HL-60 (cell line): Measurements from ENCODE around the gene SGCB.

ENCODE experiments used
- DNase-seq, 2 experiments: peaks; one replicate each; pipeline ENCODE4 v3.0.0-alpha.2; 2010 to 2020; ENCODE audit warnings: low read depth in 1 of 2, low spot score in 1 of 2
- H3K27ac ChIP-seq: fragments of 250-450 bp; sonication (Bioruptor Pico); replicated peaks from 2 replicates; pipeline ENCODE4 v1.5.1; 2020; ENCODE audit warnings: mild to moderate bottlenecking, moderate library complexity
- H3K27me3 ChIP-seq: fragments of 250-450 bp; sonication (Bioruptor Pico); 2 replicates; pipeline ENCODE4 v1.5.1; 2021; ENCODE audit warnings: mild to moderate bottlenecking, moderate library complexity; ENCODE audit not compliant: insufficient read depth, poor library complexity, severe bottlenecking
- H3K4me3 ChIP-seq: replicated peaks from 2 replicates; pipeline ENCODE4 v1.5.1; 2011; ENCODE audit warnings: mild to moderate bottlenecking, control low read depth, low read length; ENCODE audit not compliant: insufficient read depth
- GABPA ChIP-seq: IDR thresholded peaks from 2 replicates; pipeline ENCODE4 v1.6.1; 2012; ENCODE audit warnings: low read depth
- POLR2AphosphoS5 ChIP-seq: IDR thresholded peaks from 2 replicates; pipeline ENCODE4 v1.6.1; 2012; ENCODE audit warnings: low read depth
- SPI1 ChIP-seq: IDR thresholded peaks from 2 replicates; pipeline ENCODE4 v1.6.1; 2012; ENCODE audit warnings: low read depth, mild to moderate bottlenecking, borderline replicate concordance
- TF ChIP-seq, protein P1 (sequence below): IDR thresholded peaks from one replicate; pipeline ENCODE4 v1.5.1; 2011; ENCODE audit warnings: low read length, control low read depth, inconsistent platforms; ENCODE audit not compliant: insufficient read depth
- TF ChIP-seq, protein P2 (sequence below): IDR thresholded peaks from 2 replicates; pipeline ENCODE4 v1.6.1; 2012; ENCODE audit warnings: low read depth; ENCODE audit not compliant: insufficient replicate concordance

Gene SGCB

DNA sequence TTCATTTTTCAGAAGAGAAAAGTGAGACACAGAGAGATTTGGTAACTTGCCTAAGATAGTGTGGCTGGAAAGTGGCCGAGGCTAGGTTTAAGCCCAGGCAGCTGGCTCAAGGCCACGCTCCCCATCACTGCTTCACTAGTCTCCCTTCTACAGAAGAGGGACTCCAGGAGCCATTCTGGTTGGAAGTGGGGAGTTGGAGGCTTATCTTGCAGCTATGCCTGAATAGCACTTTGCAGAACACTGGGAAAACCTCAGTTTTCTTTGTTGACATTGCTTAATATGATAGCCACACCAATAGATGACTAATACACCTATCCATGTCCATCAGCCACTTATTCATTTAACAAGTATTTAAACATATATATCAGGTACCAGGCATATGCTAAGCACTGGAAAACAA, 36.5 kb downstream of the SGCB start:
- DNase-seq: no peak
- TF ChIP-seq SPI1 (no peak), POLR2AphosphoS5 (no peak)
- TF ChIP-seq, protein P1, sequence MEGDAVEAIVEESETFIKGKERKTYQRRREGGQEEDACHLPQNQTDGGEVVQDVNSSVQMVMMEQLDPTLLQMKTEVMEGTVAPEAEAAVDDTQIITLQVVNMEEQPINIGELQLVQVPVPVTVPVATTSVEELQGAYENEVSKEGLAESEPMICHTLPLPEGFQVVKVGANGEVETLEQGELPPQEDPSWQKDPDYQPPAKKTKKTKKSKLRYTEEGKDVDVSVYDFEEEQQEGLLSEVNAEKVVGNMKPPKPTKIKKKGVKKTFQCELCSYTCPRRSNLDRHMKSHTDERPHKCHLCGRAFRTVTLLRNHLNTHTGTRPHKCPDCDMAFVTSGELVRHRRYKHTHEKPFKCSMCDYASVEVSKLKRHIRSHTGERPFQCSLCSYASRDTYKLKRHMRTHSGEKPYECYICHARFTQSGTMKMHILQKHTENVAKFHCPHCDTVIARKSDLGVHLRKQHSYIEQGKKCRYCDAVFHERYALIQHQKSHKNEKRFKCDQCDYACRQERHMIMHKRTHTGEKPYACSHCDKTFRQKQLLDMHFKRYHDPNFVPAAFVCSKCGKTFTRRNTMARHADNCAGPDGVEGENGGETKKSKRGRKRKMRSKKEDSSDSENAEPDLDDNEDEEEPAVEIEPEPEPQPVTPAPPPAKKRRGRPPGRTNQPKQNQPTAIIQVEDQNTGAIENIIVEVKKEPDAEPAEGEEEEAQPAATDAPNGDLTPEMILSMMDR: no peak
- TF ChIP-seq, protein P2, sequence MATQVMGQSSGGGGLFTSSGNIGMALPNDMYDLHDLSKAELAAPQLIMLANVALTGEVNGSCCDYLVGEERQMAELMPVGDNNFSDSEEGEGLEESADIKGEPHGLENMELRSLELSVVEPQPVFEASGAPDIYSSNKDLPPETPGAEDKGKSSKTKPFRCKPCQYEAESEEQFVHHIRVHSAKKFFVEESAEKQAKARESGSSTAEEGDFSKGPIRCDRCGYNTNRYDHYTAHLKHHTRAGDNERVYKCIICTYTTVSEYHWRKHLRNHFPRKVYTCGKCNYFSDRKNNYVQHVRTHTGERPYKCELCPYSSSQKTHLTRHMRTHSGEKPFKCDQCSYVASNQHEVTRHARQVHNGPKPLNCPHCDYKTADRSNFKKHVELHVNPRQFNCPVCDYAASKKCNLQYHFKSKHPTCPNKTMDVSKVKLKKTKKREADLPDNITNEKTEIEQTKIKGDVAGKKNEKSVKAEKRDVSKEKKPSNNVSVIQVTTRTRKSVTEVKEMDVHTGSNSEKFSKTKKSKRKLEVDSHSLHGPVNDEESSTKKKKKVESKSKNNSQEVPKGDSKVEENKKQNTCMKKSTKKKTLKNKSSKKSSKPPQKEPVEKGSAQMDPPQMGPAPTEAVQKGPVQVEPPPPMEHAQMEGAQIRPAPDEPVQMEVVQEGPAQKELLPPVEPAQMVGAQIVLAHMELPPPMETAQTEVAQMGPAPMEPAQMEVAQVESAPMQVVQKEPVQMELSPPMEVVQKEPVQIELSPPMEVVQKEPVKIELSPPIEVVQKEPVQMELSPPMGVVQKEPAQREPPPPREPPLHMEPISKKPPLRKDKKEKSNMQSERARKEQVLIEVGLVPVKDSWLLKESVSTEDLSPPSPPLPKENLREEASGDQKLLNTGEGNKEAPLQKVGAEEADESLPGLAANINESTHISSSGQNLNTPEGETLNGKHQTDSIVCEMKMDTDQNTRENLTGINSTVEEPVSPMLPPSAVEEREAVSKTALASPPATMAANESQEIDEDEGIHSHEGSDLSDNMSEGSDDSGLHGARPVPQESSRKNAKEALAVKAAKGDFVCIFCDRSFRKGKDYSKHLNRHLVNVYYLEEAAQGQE: no peak

DNA sequence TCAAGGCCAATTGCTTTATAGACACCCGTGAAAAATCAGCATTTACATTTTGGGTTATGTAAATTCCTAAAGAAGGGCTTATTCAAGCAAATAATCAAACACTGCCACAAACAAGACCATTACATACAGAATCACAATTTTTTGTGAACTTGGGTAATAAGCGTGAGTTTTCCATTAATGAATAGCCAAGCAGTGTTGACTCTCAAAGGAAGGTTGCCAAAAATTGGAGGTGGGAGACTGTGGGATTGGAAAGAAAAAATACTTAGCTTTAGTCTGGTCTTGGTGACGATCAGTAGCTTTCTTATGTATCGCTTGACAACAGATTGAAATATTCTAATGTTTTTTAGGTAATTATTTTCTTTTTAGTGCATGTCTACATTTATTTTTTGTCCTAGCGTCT, 38.8 kb downstream of the SGCB start:
- TF ChIP-seq POLR2AphosphoS5 (no peak), SPI1 (no peak), GABPA (no peak)
- TF ChIP-seq, protein P2: no peak
- TF ChIP-seq, protein P1: no peak
- H3K27me3 ChIP-seq: no peaks in the 10 kb centered on the region
- no peak for DNase-seq
- H3K27ac ChIP-seq: no peak overlapping the region
- H3K4me3 ChIP-seq: no peak overlapping the region

More for the DNA sequence above, 36.5 kb downstream of the SGCB start:
- no peaks in the 10 kb centered on the region for H3K27me3 ChIP-seq
- no peak overlapping the region for H3K27ac ChIP-seq
- no peak overlapping the region for H3K4me3 ChIP-seq

DNA sequence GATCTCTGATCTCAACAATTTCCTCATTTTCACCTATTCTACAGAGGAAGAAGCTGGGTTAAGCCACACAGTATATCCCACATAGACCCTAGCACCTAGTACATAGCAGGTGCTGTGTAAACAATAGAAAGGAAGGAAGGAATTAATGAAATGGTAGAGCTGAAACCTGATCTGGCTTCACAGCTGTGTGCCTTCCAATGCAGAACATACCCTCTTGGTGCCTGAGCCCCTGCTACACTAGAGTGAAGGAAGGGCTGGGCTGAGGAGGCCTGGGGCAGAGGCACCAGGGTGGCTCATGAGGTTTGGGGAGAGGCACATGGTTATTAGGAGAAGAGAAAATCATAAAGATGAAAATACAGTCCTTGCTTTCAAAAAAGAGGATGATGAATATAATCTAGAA, 39.3 kb downstream of the SGCB start:
- Histone ChIP-seq H3K4me3 (no peak overlapping the region), H3K27ac (no peak overlapping the region), H3K27me3 (no peaks in the 10 kb centered on the region)
- TF ChIP-seq, protein P2: no peak
- TF ChIP-seq, protein P1: no peak
- TF ChIP-seq POLR2AphosphoS5 (no peak), GABPA (no peak), SPI1 (no peak)
- no peak for DNase-seq
